Calu3 (cell line): Measurements from ENCODE around the gene EIF4G2. TPM values are rescaled to one million over a fixed set of nuclear protein-coding genes. Genes with fewer than 3 reads are reported as not detected.

ENCODE experiments used
- BruUV-seq: library from RNA; stranded (reverse); fragments of 400-500 nt; replicated peaks from 2 replicates; lab custom pipeline; 2021; lab: Mats Ljungman, UMichigan
- CTCF ChIA-PET: fragments of 300-600 bp; sonication (Branson Sonifier 250); formaldehyde crosslinking; loops from one replicate; lab custom pipeline; 2022; ENCODE audit warnings: antibody characterized with exemption; lab: Charles Lee
- DNase-seq: peaks from one replicate; pipeline ENCODE4 v3.0.0; 2022
- H3K27ac Mint-ChIP-seq: one replicate; pipeline ENCODE4 v1.8.0; 2022; ENCODE audit warnings: mixed read lengths; ENCODE audit not compliant: unreplicated experiment
- H3K27me3 Mint-ChIP-seq: one replicate; pipeline ENCODE4 v1.8.0; 2022; ENCODE audit warnings: mixed read lengths; ENCODE audit not compliant: unreplicated experiment
- H3K36me3 Mint-ChIP-seq: one replicate; pipeline ENCODE4 v1.8.0; 2022; ENCODE audit warnings: mild to moderate bottlenecking, moderate library complexity, mixed read lengths; ENCODE audit not compliant: insufficient read depth, unreplicated experiment
- H3K4me1 Mint-ChIP-seq: one replicate; pipeline ENCODE4 v1.8.0; 2022; ENCODE audit warnings: mild to moderate bottlenecking, low read depth, mixed read lengths; ENCODE audit not compliant: unreplicated experiment
- H3K4me3 Mint-ChIP-seq: one replicate; pipeline ENCODE4 v1.8.0; 2022; ENCODE audit warnings: mild to moderate bottlenecking, low read depth, moderate library complexity, mixed read lengths; ENCODE audit not compliant: unreplicated experiment
- H3K9me3 Mint-ChIP-seq: one replicate; pipeline ENCODE4 v1.8.0; 2022; ENCODE audit warnings: low read depth, mixed read lengths; ENCODE audit not compliant: unreplicated experiment
- CTCF ChIP-seq: fragments of 200-600 bp; IDR thresholded peaks from one replicate; pipeline ENCODE4 v1.8.0; 2022; ENCODE audit warnings: antibody characterized with exemption; ENCODE audit not compliant: unreplicated experiment
- intact Hi-C: fragments of 100-400 bp; cut with micrococcal nuclease; formaldehyde crosslinking; loops from one replicate; pipeline ENCODE4 v1.10.0; 2022; ENCODE audit not compliant: unreplicated experiment
- total RNA-seq: library from RNA; stranded (reverse); gene quantifications from 2 replicates; pipeline ENCODE4 v1.2.3, GENCODE V29; 2022

The EIF4G2 gene
- total RNA-seq, 1 experiment from 2014 or later = 772 TPM

GRCh38 chr11:10808235-10808552 lies 532 bp downstream of the EIF4G2 start:
- no peak for TF ChIP-seq CTCF
- Mint-ChIP-seq H3K9me3 (no peaks in the 10 kb centered on the region), H3K4me1 (peaks cover 7% of the 10 kb centered on the region), H3K27ac (peak overlapping the region; percentile 96), H3K4me3 (peak overlapping the region; percentile 95), H3K27me3 (no peaks in the 10 kb centered on the region), H3K36me3 (peaks cover 64% of the 10 kb centered on the region)
- DNase-seq = no peak
- BruUV-seq = no TSS peak
- CTCF ChIA-PET = interaction anchor here (0.7 to 2.9 kb wide), 12 partner anchors 9 to 203 kb away, joined by 3 to 13 read pairs (median 6); partner anchors contain the start of gene CTR9
- intact Hi-C loops = loop anchor here (5.0 to 10.0 kb wide), 3 partner anchors 49 to 124 kb away; partner anchors contain the start of gene ZBED5

- Mint-ChIP-seq H3K4me3 (peak overlapping the region; percentile 95), H3K27me3 (no peaks in the 10 kb centered on the region), H3K4me1 (peaks cover 7% of the 10 kb centered on the region), H3K9me3 (no peaks in the 10 kb centered on the region), H3K27ac (peak overlapping the region; percentile 96), H3K36me3 (peaks cover 69% of the 10 kb centered on the region)
- peak; percentile 49 for DNase-seq
- intact Hi-C loops = loop anchor here (5.0 to 10.0 kb wide), 3 partner anchors 50 to 125 kb away; partner anchors contain the start of gene ZBED5
- TF ChIP-seq CTCF = no peak
- CTCF ChIA-PET = interaction anchor here (0.7 to 2.9 kb wide), 4 partner anchors 124 to 203 kb away, joined by 3 to 13 read pairs (median 6); no protein-coding TSS in a partner anchor
- BruUV-seq = no TSS peak
Measured at GRCh38 chr11:10807493-10808234, 1.1 kb downstream of the EIF4G2 start.

GRCh38 chr11:10806206-10806605 lies 2.5 kb downstream of the EIF4G2 start:
- intact Hi-C loops = loop anchor here (5.0 to 10.0 kb wide), 3 partner anchors 51 to 126 kb away; partner anchors contain the start of gene ZBED5
- peak overlapping the region; percentile 96 for H3K27ac Mint-ChIP-seq
- CTCF ChIA-PET = no interaction called here

GRCh38 chr11:10805741-10806140 lies 3.0 kb downstream of the EIF4G2 start:
- Mint-ChIP-seq H3K4me3 (no peak overlapping the region), H3K4me1 (peaks cover 7% of the 10 kb centered on the region), H3K36me3 (peaks cover 89% of the 10 kb centered on the region), H3K27ac (no peak overlapping the region), H3K27me3 (no peaks in the 10 kb centered on the region), H3K9me3 (no peaks in the 10 kb centered on the region)
- no TSS peak for BruUV-seq
- CTCF ChIA-PET = interaction anchor here (0.6 kb wide), 1 partner anchor 67 kb away, joined by 3 read pairs; no protein-coding TSS in a partner anchor
- no peak for TF ChIP-seq CTCF
- no peak for DNase-seq
- intact Hi-C loops = loop anchor here (5.0 to 10.0 kb wide), 3 partner anchors 52 to 127 kb away; partner anchors contain the start of gene ZBED5

More at GRCh38 chr11:10806206-10806605, 2.5 kb downstream of the EIF4G2 start:
- no peak for TF ChIP-seq CTCF
- peak overlapping the region; percentile 95 for H3K4me3 Mint-ChIP-seq
- H3K27me3 Mint-ChIP-seq = no peaks in the 10 kb centered on the region
- peaks cover 84% of the 10 kb centered on the region for H3K36me3 Mint-ChIP-seq
- H3K9me3 Mint-ChIP-seq = no peaks in the 10 kb centered on the region
- H3K4me1 Mint-ChIP-seq = peaks cover 7% of the 10 kb centered on the region
- no TSS peak for BruUV-seq
- no peak for DNase-seq
